Stimulated activated CD4-positive, alpha-beta T cell treated with anti-CD3 and anti-CD28 coated beads, Interleukin-1b, Interleukin-23, amount 100 ng/mL, for 1 hour (primary cell): ENCODE data around the gene ZNF592.
"Not testable (repeated sequence)": the region's sequence is repeated elsewhere in the genome, so short reads cannot be mapped to it uniquely, and the experiment has no call there.

Source experiments
- DNase-seq, 2 donors: peaks; one replicate each; pipeline ENCODE4 v3.0.0-alpha.2; 2020; ENCODE audit warnings: low read depth in 2 of 2

ZNF592 gene

DNA sequence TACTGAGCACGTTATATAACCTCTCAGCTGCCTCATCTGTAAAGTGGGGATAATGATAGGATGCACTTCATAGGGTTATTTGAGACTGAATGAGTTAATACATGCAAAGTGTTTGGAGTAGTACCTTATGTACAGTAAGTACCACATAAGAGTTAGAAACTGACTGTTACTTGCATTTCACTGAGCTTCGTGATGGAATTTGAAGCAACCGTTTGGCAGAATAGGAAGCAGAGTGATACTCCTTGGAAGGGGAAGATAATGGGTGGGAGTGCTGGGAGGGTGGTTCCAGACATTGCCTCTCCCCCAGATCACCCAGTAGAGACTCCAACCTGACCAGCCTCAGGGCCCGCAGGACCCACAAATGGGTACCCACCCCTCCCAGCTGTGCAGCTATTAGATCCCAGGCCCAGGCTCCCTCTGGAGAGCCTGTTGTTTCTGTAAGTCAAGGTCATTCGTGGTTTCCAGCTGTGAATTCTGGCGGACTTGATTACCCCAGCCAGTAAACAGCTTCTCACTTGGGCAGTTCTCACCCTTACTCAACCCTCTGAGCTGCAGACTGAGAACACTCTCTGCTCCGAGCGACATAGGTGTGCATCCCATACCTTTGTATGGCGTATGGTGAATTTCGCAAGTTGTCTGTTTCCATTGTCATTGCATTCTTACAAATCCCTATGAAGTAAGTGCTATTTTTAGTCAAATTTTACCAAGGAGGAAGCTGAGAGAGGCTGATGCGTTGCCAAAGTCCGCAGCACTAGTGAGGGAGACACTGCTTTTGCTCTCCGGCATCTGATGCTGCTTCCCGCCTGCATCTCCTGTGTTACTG lies 79.9 kb downstream of the ZNF592 start:
- DNase-seq = no peak

DNA sequence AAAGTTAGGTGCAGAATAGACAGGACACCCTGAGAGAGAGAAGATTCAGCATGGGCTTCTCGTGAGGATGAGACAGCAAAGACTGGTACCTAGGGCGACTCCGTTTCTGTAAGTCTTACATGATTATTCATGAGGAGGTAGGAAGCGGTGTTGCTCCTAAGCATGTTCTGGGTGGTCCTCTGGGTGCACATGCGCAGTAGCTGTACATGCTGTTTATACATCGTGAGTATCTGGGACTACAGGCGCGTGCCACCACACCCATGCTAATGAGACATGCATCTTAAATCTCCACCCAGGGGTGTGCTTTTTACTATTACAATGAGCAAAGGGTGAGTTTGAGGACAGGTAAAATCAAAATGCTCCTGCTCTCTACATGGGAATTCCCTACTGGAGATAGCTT lies 81.0 kb downstream of the ZNF592 start:
- no peak for DNase-seq

DNA sequence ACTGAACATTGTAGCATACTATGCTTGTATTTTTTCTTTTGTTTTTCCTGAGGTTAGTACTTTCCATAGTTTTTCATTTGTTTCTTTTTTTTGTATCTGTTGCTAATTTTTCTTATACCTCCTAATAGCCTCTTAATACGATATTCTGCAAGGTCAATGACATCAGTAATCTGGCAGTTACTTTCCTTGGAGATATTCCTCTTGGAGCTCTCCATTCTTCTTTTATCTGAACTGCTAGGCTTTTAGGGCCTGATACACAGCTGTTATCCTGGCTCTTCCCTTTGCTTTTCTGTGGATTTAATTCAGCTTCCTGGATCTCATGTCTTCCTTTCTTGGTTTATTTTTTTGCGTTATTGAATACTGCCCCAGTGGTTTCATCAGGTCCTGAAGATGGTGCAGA lies 81.6 kb downstream of the ZNF592 start:
- DNase-seq = no peak

DNA sequence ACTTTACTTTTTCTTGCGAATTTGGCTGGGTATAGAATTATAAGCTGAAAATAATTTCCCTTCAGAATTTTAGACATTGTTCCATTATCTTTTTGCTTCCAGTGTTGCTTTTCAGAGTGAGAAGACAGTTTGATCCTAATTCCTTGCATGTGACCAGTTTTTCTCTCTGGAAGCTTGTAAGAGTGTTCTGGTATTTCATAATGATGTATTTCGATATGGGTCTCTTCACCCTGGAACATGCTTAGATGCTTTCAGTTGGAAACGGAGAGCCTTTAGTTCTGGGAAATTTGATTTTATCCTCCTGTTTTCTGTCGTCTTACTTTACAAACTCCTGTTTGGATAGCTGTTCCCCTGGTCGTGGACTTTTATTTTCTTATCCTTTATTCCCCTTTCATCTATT lies 82.6 kb downstream of the ZNF592 start:
- DNase-seq = no peak

DNA sequence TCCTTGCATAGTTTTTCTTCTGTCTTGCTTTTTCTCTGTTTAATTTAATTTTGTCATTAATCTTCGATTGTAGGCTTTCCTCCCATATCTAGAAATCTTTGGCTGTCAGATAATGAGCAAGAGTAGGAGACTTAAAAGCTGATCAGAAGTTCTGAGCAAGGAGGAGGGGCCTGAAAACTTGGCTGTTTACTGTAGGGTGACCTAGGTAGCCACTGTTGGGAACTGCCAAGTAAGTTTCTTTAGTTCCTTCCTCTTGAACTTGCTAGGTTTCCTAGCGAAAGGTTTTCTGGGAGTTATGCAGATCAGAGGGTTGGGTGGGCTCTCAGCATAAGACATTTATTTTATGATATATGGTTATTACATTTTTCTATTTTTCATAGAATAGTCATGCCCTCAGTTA lies 83.2 kb downstream of the ZNF592 start:
- no peak for DNase-seq

DNA sequence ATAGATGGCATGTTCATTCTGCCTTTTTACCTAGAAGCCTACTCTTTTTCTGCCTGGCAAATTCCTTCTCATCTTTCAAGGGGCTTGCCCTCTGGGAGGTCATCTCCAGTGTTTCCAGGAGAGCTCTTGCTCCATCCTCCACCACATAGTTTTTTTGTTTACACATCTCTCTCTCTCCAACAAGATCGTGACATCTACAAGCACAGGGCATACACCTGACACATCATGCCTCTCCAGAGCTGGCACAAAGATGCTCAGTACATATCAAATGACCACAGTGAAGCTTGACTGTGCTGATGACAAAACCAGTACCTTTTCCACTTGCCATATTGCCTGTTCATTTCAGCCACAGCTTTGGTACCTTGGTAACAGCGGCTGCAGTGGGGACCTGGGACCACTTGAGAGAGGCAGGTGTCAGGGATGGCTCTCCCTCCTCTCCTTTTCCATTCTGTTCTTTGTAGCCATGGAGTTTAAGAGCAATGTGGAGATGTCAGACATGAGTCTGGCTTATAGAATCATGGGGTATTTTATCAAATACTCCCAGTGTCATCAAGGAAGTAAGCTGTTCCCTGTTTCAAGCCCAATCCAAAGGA lies 84.2 kb downstream of the ZNF592 start:
- DNase-seq = no peak

DNA sequence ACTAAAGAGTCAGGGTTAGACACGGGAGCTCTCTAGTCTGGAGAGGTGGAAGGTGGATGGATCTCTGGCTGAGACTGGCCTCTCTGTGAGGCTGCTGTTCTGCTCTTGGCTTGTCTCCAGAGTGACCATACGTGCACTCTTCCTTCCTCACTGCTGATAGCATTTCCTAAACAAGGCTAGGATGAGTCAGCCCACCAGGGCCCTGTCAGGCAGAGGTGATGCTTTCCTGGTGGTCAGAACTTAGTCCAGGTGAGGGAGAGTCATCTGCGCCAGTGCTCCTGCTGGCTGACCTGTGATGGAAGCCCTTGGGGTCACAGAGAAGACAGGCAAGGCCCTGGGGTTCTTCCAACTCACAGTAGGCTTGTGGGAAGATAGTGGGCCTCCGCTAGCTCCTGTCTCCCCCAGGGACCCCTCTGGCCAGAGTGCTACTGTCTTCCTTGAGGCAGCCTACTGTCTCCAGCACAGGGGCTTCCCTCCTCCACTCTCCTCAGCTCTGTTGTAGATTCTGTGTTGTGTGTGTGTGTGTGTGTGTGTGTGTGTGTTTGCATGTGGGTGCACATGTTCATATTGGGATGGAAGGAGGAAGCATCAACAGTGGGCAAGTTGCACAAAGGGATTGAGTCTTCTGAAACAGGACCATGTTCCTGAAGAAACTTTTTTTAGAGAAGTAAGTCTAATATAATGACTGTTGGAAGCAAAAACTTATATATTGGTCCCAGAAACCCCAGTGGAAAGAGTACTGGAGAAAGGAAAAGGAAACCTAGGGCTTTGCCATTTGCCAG lies 85.2 kb downstream of the ZNF592 start:
- no peak for DNase-seq

DNA sequence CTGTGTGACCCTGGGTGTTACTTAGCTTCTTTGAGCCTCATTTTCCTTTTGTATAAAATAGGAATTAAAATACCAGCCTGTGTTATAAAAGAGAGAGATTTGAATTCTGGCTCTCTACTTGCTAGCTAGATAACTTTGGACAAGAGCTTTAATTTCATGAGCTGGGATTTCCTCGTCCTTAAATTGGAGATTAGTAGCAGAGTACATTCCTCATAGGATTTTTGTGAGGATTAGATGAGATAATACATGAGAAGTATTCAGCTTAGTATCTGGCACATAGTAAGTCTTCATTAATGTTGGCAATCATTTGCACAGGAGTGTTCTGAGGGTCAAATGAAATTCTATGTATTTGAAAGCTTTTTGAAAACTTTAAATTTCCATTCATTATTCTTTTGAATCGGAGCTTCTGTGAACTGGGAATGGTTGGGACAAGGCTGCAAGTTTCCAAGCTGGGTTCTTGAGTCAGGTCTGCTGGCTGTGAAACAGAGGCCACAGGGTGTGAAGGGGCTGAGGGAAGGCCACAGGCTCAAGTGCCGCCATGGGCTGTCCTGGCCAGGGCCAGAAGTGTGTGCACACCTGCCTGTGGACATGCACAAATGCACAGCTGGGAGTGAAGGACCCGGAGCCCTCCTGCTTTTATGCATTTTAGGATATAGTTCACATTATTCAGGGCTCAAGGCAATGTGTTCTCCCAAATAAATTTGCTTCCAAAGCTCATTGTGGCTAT lies 86.0 kb downstream of the ZNF592 start:
- DNase-seq = no peak

DNA sequence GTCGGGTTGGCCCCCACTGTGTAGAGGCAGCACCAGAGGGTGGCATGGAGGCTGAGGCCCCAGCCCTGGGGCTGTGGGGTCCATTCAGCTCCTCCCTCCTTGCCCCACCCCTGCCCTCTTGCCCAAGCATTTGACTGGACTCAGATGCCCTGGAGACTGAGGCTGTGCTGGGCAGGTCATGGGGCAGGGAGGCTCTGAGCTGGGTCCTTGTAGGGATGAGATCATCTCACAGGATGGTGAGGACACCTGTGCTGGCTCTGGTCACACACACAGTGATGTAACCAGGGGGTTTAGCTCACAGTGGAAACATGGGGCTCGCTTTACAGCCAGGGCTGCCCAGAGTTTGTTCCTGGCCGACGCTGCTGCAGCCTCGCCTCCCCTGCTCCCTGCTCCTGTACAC lies 86.6 kb downstream of the ZNF592 start:
- no peak for DNase-seq

DNA sequence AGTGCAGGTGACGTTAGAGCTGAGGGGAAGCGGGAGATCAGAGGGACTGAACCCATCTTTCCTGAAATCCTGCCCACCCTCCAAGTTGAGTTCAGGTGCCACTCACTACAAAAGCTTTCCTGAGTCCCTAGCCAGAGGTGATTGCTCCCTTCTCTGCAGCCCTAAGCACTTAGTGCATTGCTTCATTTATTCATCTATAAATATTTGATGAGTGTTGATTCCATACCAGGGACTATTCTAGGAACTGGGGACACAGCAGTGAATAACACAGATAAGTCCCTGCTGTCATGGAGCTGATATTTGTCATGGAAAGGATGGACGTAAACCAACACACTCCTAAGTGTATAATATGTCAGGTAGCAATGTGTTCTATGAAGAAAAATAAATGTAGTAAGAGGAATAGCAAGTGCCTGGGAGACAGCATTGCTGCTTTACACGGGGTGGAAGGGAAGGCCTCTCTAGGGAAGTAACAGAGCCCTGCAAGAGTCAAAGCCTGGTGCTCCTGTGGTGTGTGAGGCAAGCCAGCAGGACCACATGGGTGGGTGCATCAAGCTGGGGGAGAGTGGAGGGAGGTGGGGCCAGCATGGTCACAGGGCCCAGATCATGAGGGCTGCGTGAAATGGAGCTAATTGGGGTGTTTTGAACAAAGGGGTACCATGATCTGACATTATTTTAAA lies 87.4 kb downstream of the ZNF592 start:
- DNase-seq = no peak

DNA sequence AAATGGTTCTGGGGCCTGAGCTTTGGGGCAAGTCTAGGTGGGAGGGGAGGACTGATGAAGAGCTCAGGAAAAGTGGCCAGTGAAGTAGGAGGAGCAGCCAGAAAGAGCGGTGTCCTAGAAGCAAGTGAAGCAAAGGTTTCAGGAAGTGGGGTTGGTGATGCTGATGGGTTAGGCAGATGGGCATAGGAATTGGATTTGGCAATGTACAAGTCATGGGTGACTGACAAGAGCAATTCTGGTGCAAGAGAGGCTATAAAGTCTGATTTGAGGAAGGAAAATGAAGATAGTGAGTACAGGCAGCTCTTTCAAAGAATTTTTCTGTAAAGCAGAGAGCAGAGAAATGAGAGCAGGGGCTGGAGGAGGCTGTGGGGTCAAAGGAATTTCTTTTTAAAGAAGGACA lies 88.5 kb downstream of the ZNF592 start:
- DNase-seq = no peak

DNA sequence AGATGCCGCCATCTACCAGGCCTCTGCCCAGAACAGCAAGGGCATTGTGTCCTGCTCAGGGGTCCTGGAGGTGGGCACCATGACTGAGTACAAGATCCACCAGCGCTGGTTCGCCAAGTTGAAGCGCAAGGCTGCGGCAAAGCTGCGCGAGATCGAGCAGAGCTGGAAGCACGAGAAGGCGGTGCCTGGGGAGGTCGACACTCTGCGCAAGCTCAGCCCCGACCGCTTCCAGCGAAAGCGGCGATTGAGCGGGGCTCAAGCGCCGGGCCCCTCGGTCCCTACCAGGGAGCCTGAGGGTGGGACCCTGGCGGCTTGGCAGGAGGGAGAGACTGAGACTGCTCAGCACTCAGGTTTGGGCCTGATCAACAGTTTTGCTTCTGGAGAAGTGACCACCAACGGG lies 91.3 kb downstream of the ZNF592 start:
- no peak for DNase-seq

DNA sequence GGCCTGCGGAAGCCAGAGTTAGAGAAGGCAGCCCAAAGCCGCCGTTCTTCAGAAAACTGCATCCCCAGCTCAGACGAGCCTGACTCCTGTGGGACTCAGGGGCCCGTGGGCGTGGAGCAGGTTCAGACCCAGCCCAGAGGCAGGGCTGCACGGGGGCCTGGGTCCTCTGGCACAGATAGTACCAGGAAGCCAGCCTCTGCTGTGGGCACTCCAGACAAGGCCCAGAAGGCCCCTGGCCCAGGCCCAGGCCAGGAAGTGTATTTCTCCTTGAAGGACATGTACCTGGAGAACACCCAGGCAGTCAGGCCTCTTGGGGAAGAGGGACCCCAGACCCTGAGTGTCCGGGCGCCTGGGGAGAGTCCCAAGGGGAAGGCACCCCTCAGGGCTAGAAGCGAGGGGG lies 91.9 kb downstream of the ZNF592 start:
- no peak for DNase-seq

DNA sequence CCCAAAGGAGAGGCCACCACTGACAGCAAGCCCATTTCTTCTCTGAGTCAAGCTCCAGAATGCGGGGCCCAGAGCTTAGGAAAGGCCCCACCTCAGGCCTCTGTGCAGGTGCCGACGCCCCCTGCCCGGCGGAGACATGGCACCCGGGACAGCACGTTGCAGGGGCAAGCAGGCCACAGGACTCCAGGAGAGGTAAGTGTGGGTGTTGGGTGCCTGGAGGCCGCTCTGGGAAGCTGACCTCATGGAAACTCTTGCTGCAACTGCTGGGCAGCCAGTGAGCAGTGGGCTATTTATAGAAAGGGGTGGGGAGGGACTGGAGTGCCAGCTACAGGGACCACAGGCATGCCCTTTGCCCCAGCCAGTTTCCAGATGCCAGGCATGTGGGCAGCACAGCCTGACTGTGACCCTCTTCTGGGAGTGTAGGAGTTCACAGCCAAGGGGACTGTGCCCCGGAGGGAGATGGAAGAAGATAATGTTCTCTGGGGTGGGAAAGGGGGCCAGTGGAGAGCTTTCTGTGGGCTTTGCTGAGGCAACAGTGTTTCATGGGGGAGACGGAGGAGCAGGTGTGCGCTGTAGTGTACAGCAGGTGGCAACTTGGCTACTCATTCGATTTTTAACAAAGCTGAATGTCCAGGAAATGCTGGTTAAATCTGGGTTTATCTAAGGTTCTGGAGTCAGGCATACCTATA lies 92.5 kb downstream of the ZNF592 start:
- no peak for DNase-seq

DNA sequence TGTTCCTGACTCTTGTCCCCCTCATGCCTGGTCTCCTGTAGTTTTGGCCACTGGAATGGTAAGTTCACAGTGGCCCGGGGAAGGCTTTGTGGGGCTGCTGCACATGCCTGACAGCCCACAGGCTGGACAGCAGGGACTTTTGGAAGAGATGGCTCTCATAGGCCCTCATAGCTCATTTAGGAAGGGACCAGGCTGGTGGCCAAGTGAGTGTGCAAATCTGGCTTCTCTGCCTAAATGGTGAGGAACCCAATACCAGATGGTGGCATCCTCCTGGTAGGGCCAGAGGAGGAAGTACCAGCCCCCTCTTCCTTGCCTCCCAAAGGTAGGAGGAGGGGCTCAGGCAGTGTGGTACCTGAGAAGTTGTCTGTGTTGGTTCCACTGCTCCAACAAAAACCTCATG lies 94.4 kb downstream of the ZNF592 start:
- no peak for DNase-seq

DNA sequence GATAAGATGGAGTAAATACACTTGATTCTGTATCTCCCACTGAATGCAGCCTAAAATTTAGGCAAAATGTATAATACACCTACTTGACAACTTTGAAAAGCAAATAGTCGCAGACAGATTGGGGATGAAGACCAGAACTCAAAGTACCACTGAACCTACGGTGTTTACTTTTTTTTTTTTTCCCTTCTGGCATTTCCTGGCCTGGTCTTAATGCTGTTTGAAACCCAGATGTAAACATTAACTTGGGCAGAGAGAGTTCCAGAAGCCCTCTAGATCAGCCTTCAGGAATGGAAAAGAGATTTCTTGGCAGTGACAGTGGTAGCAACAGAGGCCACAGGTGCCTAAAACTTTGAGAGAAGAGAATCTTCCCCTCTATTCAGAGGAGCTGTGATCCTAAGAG lies 96.6 kb downstream of the ZNF592 start:
- no peak for DNase-seq

DNA sequence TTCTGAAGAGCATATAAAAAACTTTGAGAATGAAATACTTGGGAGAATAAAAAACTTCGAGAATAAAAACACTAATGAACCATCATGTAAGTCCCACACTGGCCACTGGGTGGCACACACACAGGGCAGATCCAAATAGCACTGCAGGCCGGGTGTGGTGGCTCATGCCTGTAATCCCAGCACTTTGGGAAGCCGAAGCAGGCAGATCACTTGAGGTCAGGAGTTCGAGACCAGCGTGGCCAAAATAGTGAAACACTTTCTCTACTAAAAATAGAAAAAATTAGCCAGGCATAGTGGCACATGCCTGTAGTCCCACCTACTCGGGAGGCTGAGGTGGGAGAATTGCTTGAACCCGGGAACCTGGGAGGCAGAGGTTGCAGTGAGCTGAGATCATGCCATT lies 97.2 kb downstream of the ZNF592 start:
- DNase-seq = not testable (repeated sequence)

DNA sequence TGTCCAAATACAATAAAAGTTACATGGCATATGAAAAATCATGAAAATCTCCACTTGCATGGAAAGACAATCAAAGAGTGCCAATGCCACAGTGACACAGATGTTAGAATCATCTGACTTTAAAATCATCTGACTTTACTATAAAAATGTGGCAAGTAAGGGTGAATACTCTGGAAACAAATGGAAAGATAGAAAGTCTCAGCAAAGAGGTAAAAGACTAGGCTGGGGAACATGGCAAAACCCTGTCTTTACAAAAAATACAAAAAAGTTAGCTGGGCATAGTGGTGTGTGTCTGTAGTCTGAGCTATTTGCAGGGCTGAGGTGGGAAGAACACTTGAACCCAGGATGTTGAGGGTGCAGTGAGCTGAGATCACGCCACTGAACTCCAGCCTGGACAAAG lies 97.9 kb downstream of the ZNF592 start:
- no peak for DNase-seq

DNA sequence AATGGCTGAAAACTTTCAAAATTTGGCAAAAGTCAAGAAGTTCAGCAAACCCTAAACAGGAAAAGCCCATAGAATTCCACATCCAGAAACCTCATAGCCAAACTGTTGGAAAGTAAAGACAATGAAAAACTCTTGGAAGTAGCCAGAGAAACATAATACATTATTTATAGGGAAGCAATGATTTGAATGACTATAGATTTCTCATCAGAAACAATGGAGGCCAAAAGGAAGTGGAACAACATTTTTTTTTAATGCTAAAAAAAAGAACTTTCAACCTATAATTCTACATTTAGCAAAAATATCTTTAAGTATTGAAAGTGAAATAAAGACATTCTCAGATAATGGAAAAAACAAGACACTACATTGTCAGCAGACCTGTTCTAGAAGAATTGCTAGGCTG lies 99.0 kb downstream of the ZNF592 start:
- DNase-seq = no peak

DNA sequence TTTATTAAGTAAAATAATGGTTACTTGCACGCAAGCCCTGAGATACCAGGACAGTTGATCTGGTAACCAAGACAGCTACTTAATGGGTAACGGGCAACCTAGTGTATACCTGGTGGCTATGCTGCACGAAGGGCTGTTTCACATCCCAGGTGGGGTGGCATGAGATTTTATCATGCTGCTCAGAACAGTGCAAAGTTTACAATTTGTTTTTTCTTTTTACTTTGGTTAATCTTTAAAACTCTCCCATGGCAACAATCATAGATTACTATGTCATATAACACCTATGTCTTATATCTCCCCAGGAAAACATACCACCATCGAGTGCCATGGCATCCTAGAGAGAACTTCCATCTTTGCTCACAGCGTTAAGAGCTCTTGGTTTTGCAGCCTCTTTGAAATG lies 103.8 kb downstream of the ZNF592 start:
- no peak for DNase-seq

DNA sequence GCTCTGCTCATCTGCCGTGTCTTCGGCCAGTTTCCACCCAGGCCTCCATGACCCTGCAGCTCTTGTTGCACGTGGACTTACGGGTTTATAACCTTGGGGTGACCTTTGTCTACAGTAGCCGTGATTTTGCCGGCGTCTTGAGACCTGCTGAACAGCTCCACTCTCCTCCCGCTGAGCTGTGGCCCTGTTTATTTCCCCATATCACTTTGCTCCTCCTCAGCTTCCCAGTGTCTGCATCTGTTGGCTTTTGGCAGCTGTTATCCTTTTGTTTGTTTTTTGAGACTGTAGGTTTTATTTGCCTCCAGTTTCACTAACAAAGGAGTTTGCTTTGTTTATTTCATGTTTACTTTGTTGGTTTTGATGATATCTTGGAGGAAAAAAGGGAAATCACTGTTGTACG lies 106.7 kb downstream of the ZNF592 start:
- DNase-seq = no peak
